NCI-H146 treated with DMSO at 0.1 percent for 48 hours (cell line): Measurements from ENCODE around the gene CEP85.
"Not testable (repeated sequence)": the region's sequence is repeated elsewhere in the genome, so short reads cannot be mapped to it uniquely, and the experiment has no call there.

Source experiments
- DNase-seq: peaks from one replicate; lab custom pipeline; 2025; ENCODE audit not compliant: unreplicated experiment; lab: John Stamatoyannopoulos, UW

CEP85 gene

GRCh38 chr1:26290122-26290881 lies 56.3 kb downstream of the CEP85 start:
- DNase-seq = no peak

GRCh38 chr1:26290882-26291261 lies 56.9 kb downstream of the CEP85 start:
- no peak for DNase-seq

- DNase-seq = no peak
These were observed 57.4 kb downstream of the CEP85 start for GRCh38 chr1:26291433-26291832.

GRCh38 chr1:26291939-26292338 lies 57.9 kb downstream of the CEP85 start:
- no peak for DNase-seq

GRCh38 chr1:26292735-26293134 lies 58.7 kb downstream of the CEP85 start:
- DNase-seq = not testable (repeated sequence)

- no peak for DNase-seq
These were observed 60.0 kb downstream of the CEP85 start for GRCh38 chr1:26293911-26294463.

- DNase-seq = no peak
These were observed 61.5 kb downstream of the CEP85 start for GRCh38 chr1:26295194-26296138.

GRCh38 chr1:26296340-26297056 lies 62.5 kb downstream of the CEP85 start:
- no peak for DNase-seq

- no peak for DNase-seq
These were observed 63.2 kb downstream of the CEP85 start for GRCh38 chr1:26297057-26297790.

- DNase-seq = no peak
These were observed 63.8 kb downstream of the CEP85 start for GRCh38 chr1:26297791-26298124.

- DNase-seq = no peak
These were observed 66.7 kb downstream of the CEP85 start for GRCh38 chr1:26300578-26301275.

GRCh38 chr1:26302733-26303405 lies 68.9 kb downstream of the CEP85 start:
- no peak for DNase-seq

- no peak for DNase-seq
These were observed 71.8 kb downstream of the CEP85 start for GRCh38 chr1:26305667-26306289.

GRCh38 chr1:26306290-26307229 lies 72.6 kb downstream of the CEP85 start, which contains the start of gene UBXN11:
Gene UBXN11, minus strand, starts transcription at chr1:26306636. Its CDS starts 3,753 bp downstream, at chr1:26302883.
- peak; percentile 93 for DNase-seq

GRCh38 chr1:26307363-26307781 lies 73.4 kb downstream of the CEP85 start:
- no peak for DNase-seq

- not testable (repeated sequence) for DNase-seq
These were observed 74.2 kb downstream of the CEP85 start for GRCh38 chr1:26307966-26308899.

- no peak for DNase-seq
These were observed 80.5 kb downstream of the CEP85 start for GRCh38 chr1:26314501-26314900.
